ENCODE measurements around the gene CORIN. TPM values are rescaled to one million over a fixed set of nuclear protein-coding genes. Genes with fewer than 3 reads are reported as not detected.
A peak's percentile ranks its signal among the peaks of the same experiment; 100 is the strongest.

Gene CORIN
- total and polyA plus RNA-seq, 2 of the 13 experiments (the other 11 are each of a cell fraction or from before 2014, with no cell fraction given) = 0.84 to 1.2 TPM

GRCh38 chr4:47664051-47664826 is 173.6 kb downstream of the CORIN start (continued):
- TF ChIP-seq ZNF7 (CRISPR knock-in tag; IDR thresholded peaks at IDR 0.05) = no peak
- no peak for TF ChIP-seq ZNF562 (CRISPR knock-in tag; IDR thresholded peaks at IDR 0.05; ENCODE audit: borderline replicate concordance)
- no peak for TF ChIP-seq ZNF839 (CRISPR knock-in tag; IDR thresholded peaks at IDR 0.05; ENCODE audit: borderline replicate concordance)
- TF ChIP-seq GFI1 (CRISPR knock-in tag; IDR thresholded peaks at IDR 0.05; ENCODE audit: borderline replicate concordance) = no peak
- no peak for TF ChIP-seq ZNF543 (CRISPR knock-in tag; IDR thresholded peaks at IDR 0.05)
- no peak for TF ChIP-seq ZNF317 (CRISPR knock-in tag; IDR thresholded peaks at IDR 0.05)

- CTCF ChIA-PET (ENCODE audit: low intra/inter-chr PET ratio, low total read pairs) = no interaction called here
- BruUV-seq (replicated peaks) = no TSS peak
- no peaks in the 10 kb centered on the region for H3K36me3 ChIP-seq (replicated peaks in 1 of 2; ENCODE audit: control insufficient read depth in 1 of 2, insufficient read depth in 2 of 2, low read length in 2 of 2)
- POLR2A ChIA-PET = no interaction called here
- no peak for TF ChIP-seq TFAP4 (IDR thresholded peaks at IDR 0.05; ENCODE audit: borderline replicate concordance, low read depth)
- TF ChIP-seq FIP1L1 (IDR thresholded peaks at IDR 0.05; ENCODE audit: borderline replicate concordance, insufficient read depth, low read depth, low read length) = no peak
- TF ChIP-seq KLF13 (CRISPR knock-in tag; IDR thresholded peaks at IDR 0.05) = no peak
- no peak for TF ChIP-seq ZMYM4 (CRISPR knock-in tag; IDR thresholded peaks at IDR 0.05)
- no peak overlapping the region for H3K4me3 ChIP-seq (replicated peaks in 1 of 3; ENCODE audit: insufficient read depth in 1 of 3, low read depth in 2 of 3, low read length in 3 of 3)
- ATAC-seq (peak; percentile 50; the same call in 2 of the 3 replicates), DNase-seq (ENCODE audit: low spot score) (peak; percentile 23), FAIRE-seq (no peak)
- H3K9ac ChIP-seq (ENCODE audit: insufficient read depth, low read depth, low read length) = no peak overlapping the region
- H3K4me2 ChIP-seq (ENCODE audit: low read depth, low read length) = no peak overlapping the region
- H3K79me2 ChIP-seq (ENCODE audit: insufficient read depth, low read length) = no peaks in the 10 kb centered on the region
- H3K27ac ChIP-seq (ENCODE audit: extremely low read length, insufficient read depth, low read length) = no peak overlapping the region
- no peaks in the 10 kb centered on the region for H4K20me1 ChIP-seq (ENCODE audit: insufficient read depth, low read length)
- WGBS (ENCODE audit: low lambda C conversion rate) = 68% methylated on average over 3 of the region's 3 CpGs
- H2AFZ ChIP-seq (ENCODE audit: low read length) = no peak overlapping the region
- H3K9me3 ChIP-seq (ENCODE audit: low read length) = no peaks in the 10 kb centered on the region
- in situ Hi-C loops (cut with HindIII; ENCODE audit: extremely low pct_ligation_motif_present, low pct_unique_long_range_greater_than_20kb) = no loop called here
- no peaks in the 10 kb centered on the region for H3K27me3 ChIP-seq (ENCODE audit: control insufficient read depth in 1 of 2, insufficient read depth in 2 of 2, low read length in 2 of 2)
- no peaks in the 10 kb centered on the region for H3K4me1 ChIP-seq (ENCODE audit: insufficient read depth, low read length)
- intact Hi-C loops (cut with micrococcal nuclease; ENCODE audit: unreplicated experiment) = no loop called here
Observed at GRCh38 chr4:47662975-47663374, 174.9 kb downstream of the CORIN start.

Data from HepG2 (cell line).